GM21390 (cell line): ENCODE results near the gene COQ8B.
"Not testable (repeated sequence)": the region's sequence is repeated elsewhere in the genome, so short reads cannot be mapped to it uniquely, and the experiment has no call there.

ENCODE experiments used
- ATAC-seq: cut with Tn5 transposase; IDR thresholded peaks from one replicate; pipeline ENCODE4 v1.9.1; 2021; ENCODE audit not compliant: unreplicated experiment

Gene COQ8B

GRCh38 chr19:40672573-40673299, 44.0 kb downstream of the COQ8B start:
- no peak for ATAC-seq

GRCh38 chr19:40672038-40672437, 44.6 kb downstream of the COQ8B start:
- no peak for ATAC-seq

- ATAC-seq, result no peak
Observed at GRCh38 chr19:40671404-40671803, 45.3 kb downstream of the COQ8B start.

GRCh38 chr19:40668991-40669614, 47.6 kb downstream of the COQ8B start:
- no peak for ATAC-seq

- no peak for ATAC-seq
Observed at GRCh38 chr19:40667602-40668001, 49.1 kb downstream of the COQ8B start.

- ATAC-seq, result no peak
Observed at GRCh38 chr19:40666803-40667438, 49.8 kb downstream of the COQ8B start.

GRCh38 chr19:40663695-40664692, 52.7 kb downstream of the COQ8B start:
- no peak for ATAC-seq

GRCh38 chr19:40662925-40663694, 53.6 kb downstream of the COQ8B start:
- peak; percentile 67 for ATAC-seq

- ATAC-seq, result no peak
Observed at GRCh38 chr19:40661616-40662015, 55.1 kb downstream of the COQ8B start.

GRCh38 chr19:40659566-40659965, 57.1 kb downstream of the COQ8B start:
- no peak for ATAC-seq

GRCh38 chr19:40659116-40659515, 57.6 kb downstream of the COQ8B start:
- ATAC-seq, result no peak

- no peak for ATAC-seq
Observed at GRCh38 chr19:40658031-40658430, 58.7 kb downstream of the COQ8B start.

GRCh38 chr19:40655684-40656083, 61.0 kb downstream of the COQ8B start:
- ATAC-seq, result not testable (repeated sequence)

GRCh38 chr19:40652303-40652702, 64.4 kb downstream of the COQ8B start:
- not testable (repeated sequence) for ATAC-seq

- no peak for ATAC-seq
Observed at GRCh38 chr19:40650749-40651305, 65.9 kb downstream of the COQ8B start.

- not testable (repeated sequence) for ATAC-seq
Observed at GRCh38 chr19:40649903-40650675, 66.6 kb downstream of the COQ8B start.

GRCh38 chr19:40646743-40647254, 69.9 kb downstream of the COQ8B start:
- ATAC-seq, result no peak

GRCh38 chr19:40642757-40643305, 73.9 kb downstream of the COQ8B start:
- no peak for ATAC-seq
